ENCODE measurements around the gene ZNF423.

The ZNF423 gene

DNA sequence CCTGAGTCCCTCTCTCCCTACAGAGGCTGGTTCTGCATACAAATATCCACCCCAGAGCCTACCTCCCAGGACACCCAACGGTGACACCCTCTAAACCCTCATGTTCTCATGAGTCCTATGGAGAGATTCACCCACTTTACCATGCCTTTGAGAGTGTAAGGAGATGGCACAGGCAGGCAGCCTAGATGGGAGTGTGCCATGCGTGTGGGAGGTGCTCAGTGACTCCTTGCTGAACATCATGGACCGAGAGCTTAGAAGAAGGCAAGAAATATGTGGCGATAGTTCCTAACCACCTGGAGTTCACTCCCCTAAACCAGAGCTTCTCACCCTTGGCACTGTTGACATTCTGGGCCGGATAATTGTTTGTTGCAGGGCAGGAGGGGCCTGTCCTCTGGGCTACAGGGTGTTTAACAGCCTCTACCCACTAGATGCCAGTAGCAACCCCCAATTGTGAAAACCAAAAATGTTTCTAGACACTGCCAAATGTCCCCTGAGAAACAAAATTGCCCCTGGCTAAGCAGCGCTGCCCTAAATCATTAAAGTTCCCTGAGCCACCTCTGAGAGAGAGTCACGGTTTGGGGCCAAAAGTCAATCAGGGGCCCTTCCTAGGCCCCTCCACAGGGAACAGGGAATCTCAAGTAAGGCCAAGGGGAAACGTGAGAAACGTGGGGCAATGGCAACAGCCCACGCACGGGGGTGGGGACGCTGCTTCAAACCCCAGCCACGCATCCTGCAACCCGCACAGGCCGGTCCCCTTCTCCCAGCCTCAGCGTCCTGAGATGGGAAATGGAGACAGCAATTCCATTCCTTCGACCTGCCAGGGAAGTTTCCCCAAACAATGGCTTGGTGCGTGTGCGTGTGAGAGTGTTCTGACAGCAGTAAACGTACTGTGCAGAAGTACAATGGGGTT is 415.5 kb downstream of the ZNF423 start:
- no peak for DNase-seq

DNA sequence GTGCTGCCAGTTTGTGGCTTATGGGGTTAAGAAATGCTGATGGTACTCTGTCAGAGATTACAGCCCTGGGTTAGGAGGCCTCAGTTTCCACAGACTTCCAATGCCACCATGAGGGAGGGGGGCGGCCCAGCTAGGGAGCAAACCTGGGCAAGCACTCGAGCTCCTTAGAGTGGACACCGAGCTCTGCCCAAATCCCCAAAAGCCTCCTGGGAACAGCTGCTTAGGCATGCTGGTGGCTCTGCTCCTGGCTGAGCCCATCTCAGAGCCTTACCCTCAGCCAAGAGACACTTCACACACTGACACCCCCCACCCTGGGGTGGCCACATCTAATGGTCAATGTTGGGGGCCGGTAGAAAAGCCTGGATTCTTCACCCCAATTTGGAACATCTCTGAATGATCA is 416.2 kb downstream of the ZNF423 start:
- DNase-seq, result no peak

DNA sequence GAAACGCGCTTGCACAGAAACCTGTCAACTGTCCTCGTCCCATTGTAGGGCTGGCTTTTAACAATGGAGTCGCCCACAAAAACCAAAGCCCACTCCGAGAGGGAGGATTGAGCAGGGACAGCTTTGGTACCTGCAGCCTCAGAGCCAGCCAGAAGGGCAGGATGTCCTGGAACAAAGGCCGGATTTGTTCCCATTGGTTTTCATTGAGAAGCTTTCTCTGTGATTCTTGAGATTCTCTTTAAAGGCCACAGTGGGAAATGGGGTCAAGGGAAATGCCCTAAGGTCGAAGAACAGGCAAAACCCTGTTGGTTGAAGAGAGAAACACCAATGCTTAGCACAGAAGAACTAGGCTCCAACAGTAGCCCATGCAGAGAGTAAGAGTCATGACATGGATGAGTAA is 416.9 kb downstream of the ZNF423 start:
- no peak for DNase-seq

Measured in activated naive CD4-positive, alpha-beta T cell (primary cell).